HCT116 (cell line): ENCODE measurements around the gene E4F1.

Experiments used
- CEBPB ChIP-seq: IDR thresholded peaks from 2 replicates; pipeline ENCODE4 v1.6.1; 2012; ENCODE audit warnings: low read depth
- EGR1 ChIP-seq: IDR thresholded peaks from 2 replicates; pipeline ENCODE4 v1.6.1; 2012; ENCODE audit warnings: low read depth
- EZH2 ChIP-seq: fragments of 200-600 bp; sonication (generic); IDR thresholded peaks from 2 replicates; pipeline ENCODE4 v1.6.1; 2017; ENCODE audit warnings: antibody characterized with exemption, mixed run types
- JUND ChIP-seq: IDR thresholded peaks from 2 replicates; pipeline ENCODE4 v1.6.1; 2012
- POLR2A ChIP-seq: IDR thresholded peaks from 2 replicates; pipeline ENCODE4 v1.7.0; 2011; ENCODE audit warnings: borderline replicate concordance; ENCODE audit not compliant: insufficient read depth, insufficient read length; ENCODE audit errors: extremely low read depth
- POLR2AphosphoS5 ChIP-seq: IDR thresholded peaks from 2 replicates; pipeline ENCODE4 v1.6.1; 2011; ENCODE audit warnings: mild to moderate bottlenecking, low read depth, low read length, moderate library complexity
- SIN3A ChIP-seq: IDR thresholded peaks from 2 replicates; pipeline ENCODE4 v1.6.1; 2012; ENCODE audit warnings: low read depth
- SRF ChIP-seq: IDR thresholded peaks from 2 replicates; pipeline ENCODE4 v1.6.1; 2012; ENCODE audit warnings: low read depth
- YY1 ChIP-seq: IDR thresholded peaks from 2 replicates; pipeline ENCODE4 v1.6.1; 2011; ENCODE audit warnings: low read length, low read depth, moderate library complexity, mild to moderate bottlenecking; ENCODE audit not compliant: insufficient replicate concordance; ENCODE audit errors: extremely low read depth
- TF ChIP-seq, protein P1 (sequence below), 3 experiments: fragments of 200-600 bp in 1 of 3; sonication (generic) in 1 of 3; IDR thresholded peaks in 2 of 3; conservative IDR thresholded peaks in 1 of 3; 2 replicates each; pipeline ENCODE4 v1.5.1; 2012 to 2017; ENCODE audit warnings: low read depth in 2 of 3, low read length in 2 of 3, antibody characterized with exemption in 1 of 3, borderline replicate concordance in 1 of 3, control low read depth in 1 of 3, mild to moderate bottlenecking in 1 of 3, mixed read lengths in 1 of 3, mixed run types in 1 of 3, moderate library complexity in 1 of 3; ENCODE audit not compliant: insufficient read depth in 1 of 3
- TF ChIP-seq, protein P2 (sequence below): IDR thresholded peaks from 2 replicates; pipeline ENCODE4 v1.6.1; 2011; ENCODE audit warnings: mild to moderate bottlenecking, low read length, moderate library complexity; ENCODE audit not compliant: insufficient replicate concordance; ENCODE audit errors: extremely low read depth
- TF ChIP-seq, protein P3 (sequence below): IDR thresholded peaks from 2 replicates; pipeline ENCODE4 v1.6.1; 2012; ENCODE audit warnings: low read depth

DNA sequence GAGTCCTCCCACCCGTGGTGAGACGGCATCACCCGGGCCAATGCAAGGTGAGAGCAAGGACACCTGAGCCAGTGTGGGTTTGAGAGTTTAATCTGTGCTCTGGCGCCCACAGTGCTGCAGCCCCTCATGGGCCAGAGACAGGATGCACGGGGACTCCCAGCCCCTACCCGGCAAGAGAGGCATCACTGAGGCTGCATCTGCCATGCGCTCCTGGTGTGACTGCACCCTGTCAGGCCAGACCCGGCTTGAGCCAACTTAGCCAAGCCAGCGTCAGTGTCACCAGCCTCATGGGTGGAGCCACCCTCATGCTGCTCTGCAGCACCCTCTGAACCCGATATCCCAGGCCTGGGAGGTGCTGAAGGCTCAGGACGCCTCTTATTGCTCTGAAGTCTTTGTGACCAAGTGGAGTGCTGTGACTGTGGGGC, 11.5 kb upstream of the E4F1 start:
- no peak for TF ChIP-seq POLR2A
- no peak for TF ChIP-seq SIN3A
- no peak for TF ChIP-seq EZH2
- no peak for TF ChIP-seq SRF
- TF ChIP-seq POLR2AphosphoS5: no peak
- TF ChIP-seq, protein P1, sequence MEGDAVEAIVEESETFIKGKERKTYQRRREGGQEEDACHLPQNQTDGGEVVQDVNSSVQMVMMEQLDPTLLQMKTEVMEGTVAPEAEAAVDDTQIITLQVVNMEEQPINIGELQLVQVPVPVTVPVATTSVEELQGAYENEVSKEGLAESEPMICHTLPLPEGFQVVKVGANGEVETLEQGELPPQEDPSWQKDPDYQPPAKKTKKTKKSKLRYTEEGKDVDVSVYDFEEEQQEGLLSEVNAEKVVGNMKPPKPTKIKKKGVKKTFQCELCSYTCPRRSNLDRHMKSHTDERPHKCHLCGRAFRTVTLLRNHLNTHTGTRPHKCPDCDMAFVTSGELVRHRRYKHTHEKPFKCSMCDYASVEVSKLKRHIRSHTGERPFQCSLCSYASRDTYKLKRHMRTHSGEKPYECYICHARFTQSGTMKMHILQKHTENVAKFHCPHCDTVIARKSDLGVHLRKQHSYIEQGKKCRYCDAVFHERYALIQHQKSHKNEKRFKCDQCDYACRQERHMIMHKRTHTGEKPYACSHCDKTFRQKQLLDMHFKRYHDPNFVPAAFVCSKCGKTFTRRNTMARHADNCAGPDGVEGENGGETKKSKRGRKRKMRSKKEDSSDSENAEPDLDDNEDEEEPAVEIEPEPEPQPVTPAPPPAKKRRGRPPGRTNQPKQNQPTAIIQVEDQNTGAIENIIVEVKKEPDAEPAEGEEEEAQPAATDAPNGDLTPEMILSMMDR (IDR thresholded peaks at IDR 0.05 in 2 of 3, conservative IDR thresholded peaks at IDR 0.05 in 1 of 3; ENCODE audit: borderline replicate concordance in 1 of 3, insufficient read depth in 1 of 3, low read depth in 2 of 3, low read length in 2 of 3): no peak
- TF ChIP-seq YY1: no peak
- TF ChIP-seq CEBPB: no peak
- no peak for TF ChIP-seq JUND
- TF ChIP-seq EGR1: no peak
- TF ChIP-seq, protein P2, sequence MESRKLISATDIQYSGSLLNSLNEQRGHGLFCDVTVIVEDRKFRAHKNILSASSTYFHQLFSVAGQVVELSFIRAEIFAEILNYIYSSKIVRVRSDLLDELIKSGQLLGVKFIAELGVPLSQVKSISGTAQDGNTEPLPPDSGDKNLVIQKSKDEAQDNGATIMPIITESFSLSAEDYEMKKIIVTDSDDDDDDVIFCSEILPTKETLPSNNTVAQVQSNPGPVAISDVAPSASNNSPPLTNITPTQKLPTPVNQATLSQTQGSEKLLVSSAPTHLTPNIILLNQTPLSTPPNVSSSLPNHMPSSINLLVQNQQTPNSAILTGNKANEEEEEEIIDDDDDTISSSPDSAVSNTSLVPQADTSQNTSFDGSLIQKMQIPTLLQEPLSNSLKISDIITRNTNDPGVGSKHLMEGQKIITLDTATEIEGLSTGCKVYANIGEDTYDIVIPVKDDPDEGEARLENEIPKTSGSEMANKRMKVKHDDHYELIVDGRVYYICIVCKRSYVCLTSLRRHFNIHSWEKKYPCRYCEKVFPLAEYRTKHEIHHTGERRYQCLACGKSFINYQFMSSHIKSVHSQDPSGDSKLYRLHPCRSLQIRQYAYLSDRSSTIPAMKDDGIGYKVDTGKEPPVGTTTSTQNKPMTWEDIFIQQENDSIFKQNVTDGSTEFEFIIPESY: no peak
- TF ChIP-seq, protein P3, sequence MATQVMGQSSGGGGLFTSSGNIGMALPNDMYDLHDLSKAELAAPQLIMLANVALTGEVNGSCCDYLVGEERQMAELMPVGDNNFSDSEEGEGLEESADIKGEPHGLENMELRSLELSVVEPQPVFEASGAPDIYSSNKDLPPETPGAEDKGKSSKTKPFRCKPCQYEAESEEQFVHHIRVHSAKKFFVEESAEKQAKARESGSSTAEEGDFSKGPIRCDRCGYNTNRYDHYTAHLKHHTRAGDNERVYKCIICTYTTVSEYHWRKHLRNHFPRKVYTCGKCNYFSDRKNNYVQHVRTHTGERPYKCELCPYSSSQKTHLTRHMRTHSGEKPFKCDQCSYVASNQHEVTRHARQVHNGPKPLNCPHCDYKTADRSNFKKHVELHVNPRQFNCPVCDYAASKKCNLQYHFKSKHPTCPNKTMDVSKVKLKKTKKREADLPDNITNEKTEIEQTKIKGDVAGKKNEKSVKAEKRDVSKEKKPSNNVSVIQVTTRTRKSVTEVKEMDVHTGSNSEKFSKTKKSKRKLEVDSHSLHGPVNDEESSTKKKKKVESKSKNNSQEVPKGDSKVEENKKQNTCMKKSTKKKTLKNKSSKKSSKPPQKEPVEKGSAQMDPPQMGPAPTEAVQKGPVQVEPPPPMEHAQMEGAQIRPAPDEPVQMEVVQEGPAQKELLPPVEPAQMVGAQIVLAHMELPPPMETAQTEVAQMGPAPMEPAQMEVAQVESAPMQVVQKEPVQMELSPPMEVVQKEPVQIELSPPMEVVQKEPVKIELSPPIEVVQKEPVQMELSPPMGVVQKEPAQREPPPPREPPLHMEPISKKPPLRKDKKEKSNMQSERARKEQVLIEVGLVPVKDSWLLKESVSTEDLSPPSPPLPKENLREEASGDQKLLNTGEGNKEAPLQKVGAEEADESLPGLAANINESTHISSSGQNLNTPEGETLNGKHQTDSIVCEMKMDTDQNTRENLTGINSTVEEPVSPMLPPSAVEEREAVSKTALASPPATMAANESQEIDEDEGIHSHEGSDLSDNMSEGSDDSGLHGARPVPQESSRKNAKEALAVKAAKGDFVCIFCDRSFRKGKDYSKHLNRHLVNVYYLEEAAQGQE: no peak
